ENCODE measurements around the gene PAIP1.
A peak's percentile ranks its signal among the peaks of the same experiment; 100 is the strongest.

PAIP1 gene

DNA sequence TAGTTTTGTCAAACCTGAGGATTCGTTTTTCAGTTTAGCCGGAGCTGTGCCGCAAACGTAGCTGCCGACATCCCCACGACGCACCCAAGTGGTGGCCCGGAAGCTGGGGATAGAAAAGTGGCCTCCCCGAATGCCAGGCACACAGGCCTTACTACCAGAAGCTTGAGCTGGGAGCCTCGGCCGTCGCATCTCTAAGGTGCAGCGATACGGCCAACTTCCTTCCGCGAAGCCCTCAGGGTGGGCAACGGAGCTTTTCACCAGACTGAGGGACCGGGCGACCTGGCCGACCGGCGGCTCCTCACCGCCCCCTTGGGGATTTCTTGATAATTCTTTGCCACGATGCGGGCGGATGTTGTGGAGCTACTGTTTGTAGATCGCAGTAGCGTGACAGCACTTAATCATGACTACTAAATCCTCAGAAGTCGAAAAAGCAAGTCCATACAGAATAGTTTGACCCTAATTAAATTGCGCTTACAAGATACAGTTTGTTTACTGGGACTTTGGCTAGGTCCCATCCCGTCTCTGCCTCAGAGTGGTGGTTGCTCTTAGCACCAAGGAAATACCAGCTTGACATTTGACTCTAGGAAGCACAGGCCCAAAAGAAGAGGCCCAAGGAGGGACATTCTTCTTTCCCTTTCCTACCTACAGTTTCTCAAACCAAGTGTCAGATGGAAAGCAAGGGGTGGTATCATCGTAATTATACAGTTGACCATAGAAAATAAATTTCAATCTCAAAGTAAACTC is 72.6 kb downstream of the PAIP1 start:
- peak overlapping the region; percentile 75 for H3K4me3 ChIP-seq (ENCODE audit: low read depth, low read length, poor library complexity, severe bottlenecking)
- peaks cover 11% of the 10 kb centered on the region; the same call in 1 of the 2 replicates for H3K79me2 ChIP-seq (ENCODE audit: insufficient read depth, low read length)
- H2AFZ ChIP-seq (ENCODE audit: low read length), result peak overlapping the region; percentile 13; the same call in 1 of the 2 replicates
- no peaks in the 10 kb centered on the region for H3K9me2 ChIP-seq (ENCODE audit: low read depth, low read length)
- no peaks in the 10 kb centered on the region for H4K20me1 ChIP-seq (ENCODE audit: insufficient read depth, low read length)
- H3F3A ChIP-seq (ENCODE audit: insufficient read depth, low read length), result no peaks in the 10 kb centered on the region
- H3K27ac ChIP-seq (ENCODE audit: low read depth, low read length, poor library complexity, severe bottlenecking), result peak overlapping the region; percentile 92
- no peaks in the 10 kb centered on the region for H3K27me3 ChIP-seq (ENCODE audit: insufficient read depth, low read length)
- peak overlapping the region; percentile 85 for H3K9ac ChIP-seq (ENCODE audit: low read length)
- H3K4me2 ChIP-seq (ENCODE audit: low read length), result peak overlapping the region; percentile 78
- TF ChIP-seq EZH2 (IDR thresholded peaks at IDR 0.05; ENCODE audit: borderline replicate concordance, low read length), result no peak
- TF ChIP-seq, protein P1, sequence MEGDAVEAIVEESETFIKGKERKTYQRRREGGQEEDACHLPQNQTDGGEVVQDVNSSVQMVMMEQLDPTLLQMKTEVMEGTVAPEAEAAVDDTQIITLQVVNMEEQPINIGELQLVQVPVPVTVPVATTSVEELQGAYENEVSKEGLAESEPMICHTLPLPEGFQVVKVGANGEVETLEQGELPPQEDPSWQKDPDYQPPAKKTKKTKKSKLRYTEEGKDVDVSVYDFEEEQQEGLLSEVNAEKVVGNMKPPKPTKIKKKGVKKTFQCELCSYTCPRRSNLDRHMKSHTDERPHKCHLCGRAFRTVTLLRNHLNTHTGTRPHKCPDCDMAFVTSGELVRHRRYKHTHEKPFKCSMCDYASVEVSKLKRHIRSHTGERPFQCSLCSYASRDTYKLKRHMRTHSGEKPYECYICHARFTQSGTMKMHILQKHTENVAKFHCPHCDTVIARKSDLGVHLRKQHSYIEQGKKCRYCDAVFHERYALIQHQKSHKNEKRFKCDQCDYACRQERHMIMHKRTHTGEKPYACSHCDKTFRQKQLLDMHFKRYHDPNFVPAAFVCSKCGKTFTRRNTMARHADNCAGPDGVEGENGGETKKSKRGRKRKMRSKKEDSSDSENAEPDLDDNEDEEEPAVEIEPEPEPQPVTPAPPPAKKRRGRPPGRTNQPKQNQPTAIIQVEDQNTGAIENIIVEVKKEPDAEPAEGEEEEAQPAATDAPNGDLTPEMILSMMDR (IDR thresholded peaks at IDR 0.05; ENCODE audit: low read length), result peak; percentile 82
- H3K36me3 ChIP-seq (ENCODE audit: insufficient read depth, low read length), result peaks cover 17% of the 10 kb centered on the region
- H3K9me3 ChIP-seq (ENCODE audit: low read length), result no peaks in the 10 kb centered on the region
- peaks cover 27% of the 10 kb centered on the region for H3K4me1 ChIP-seq (ENCODE audit: insufficient read depth, low read length, severe bottlenecking)

- Histone ChIP-seq H2AFZ (ENCODE audit: low read length) (peak within 1 kb of the TSS; percentile 13; the same call in 1 of the 2 replicates), H3F3A (ENCODE audit: insufficient read depth, low read length) (no peaks in the 10 kb centered on the region), H3K4me2 (ENCODE audit: low read length) (peak within 1 kb of the TSS; percentile 78), H3K9ac (ENCODE audit: low read length) (peak within 1 kb of the TSS; percentile 85), H3K4me1 (ENCODE audit: insufficient read depth, low read length, severe bottlenecking) (peaks cover 27% of the 10 kb centered on the region), H3K27ac (ENCODE audit: low read depth, low read length, poor library complexity, severe bottlenecking) (peak within 1 kb of the TSS; percentile 92), H3K36me3 (ENCODE audit: insufficient read depth, low read length) (peaks cover 9% of the 10 kb centered on the region), H3K79me2 (ENCODE audit: insufficient read depth, low read length) (peaks cover 11% of the 10 kb centered on the region; the same call in 1 of the 2 replicates), H3K9me2 (ENCODE audit: low read depth, low read length) (no peaks in the 10 kb centered on the region), H3K27me3 (ENCODE audit: insufficient read depth, low read length) (no peaks in the 10 kb centered on the region), H3K4me3 (ENCODE audit: low read depth, low read length, poor library complexity, severe bottlenecking) (peak within 1 kb of the TSS; percentile 75), H4K20me1 (ENCODE audit: insufficient read depth, low read length) (no peaks in the 10 kb centered on the region), H3K9me3 (ENCODE audit: low read length) (no peaks in the 10 kb centered on the region)
- TF ChIP-seq, protein P1 (IDR thresholded peaks at IDR 0.05; ENCODE audit: low read length), result no peak
- no peak for TF ChIP-seq EZH2 (IDR thresholded peaks at IDR 0.05; ENCODE audit: borderline replicate concordance, low read length)
Measured at GRCh38 chr5:43483298-43484105, 73.4 kb downstream of the PAIP1 start, which contains the start of gene TMEM267. TMEM267 (minus strand) TSS chr5:43483865; CDS start chr5:43453969, 29,896 bp downstream.

GRCh38 chr5:43482490-43483297 is 74.2 kb downstream of the PAIP1 start:
- Histone ChIP-seq H2AFZ (ENCODE audit: low read length) (no peak overlapping the region), H3K27ac (ENCODE audit: low read depth, low read length, poor library complexity, severe bottlenecking) (peak overlapping the region; percentile 92), H3K36me3 (ENCODE audit: insufficient read depth, low read length) (peaks cover 2% of the 10 kb centered on the region; the same call in 1 of the 2 replicates), H3K4me1 (ENCODE audit: insufficient read depth, low read length, severe bottlenecking) (peaks cover 27% of the 10 kb centered on the region), H3K9ac (ENCODE audit: low read length) (peak overlapping the region; percentile 85), H4K20me1 (ENCODE audit: insufficient read depth, low read length) (no peaks in the 10 kb centered on the region), H3K9me3 (ENCODE audit: low read length) (no peaks in the 10 kb centered on the region), H3K4me2 (ENCODE audit: low read length) (peak overlapping the region; percentile 78), H3K79me2 (ENCODE audit: insufficient read depth, low read length) (peaks cover 11% of the 10 kb centered on the region; the same call in 1 of the 2 replicates), H3K9me2 (ENCODE audit: low read depth, low read length) (no peaks in the 10 kb centered on the region), H3K4me3 (ENCODE audit: low read depth, low read length, poor library complexity, severe bottlenecking) (peak overlapping the region; percentile 75), H3F3A (ENCODE audit: insufficient read depth, low read length) (peaks cover 4% of the 10 kb centered on the region; the same call in 1 of the 2 replicates), H3K27me3 (ENCODE audit: insufficient read depth, low read length) (no peaks in the 10 kb centered on the region)
- no peak for TF ChIP-seq EZH2 (IDR thresholded peaks at IDR 0.05; ENCODE audit: borderline replicate concordance, low read length)
- TF ChIP-seq, protein P1 (IDR thresholded peaks at IDR 0.05; ENCODE audit: low read length), result no peak
